Peyer's patch (tissue), 4 donors: ENCODE measurements around the gene KRTAP10-5. TPM values are rescaled to one million over a fixed set of nuclear protein-coding genes. Genes with fewer than 3 reads are reported as not detected.
"Not testable (repeated sequence)": the region's sequence is repeated elsewhere in the genome, so short reads cannot be mapped to it uniquely, and the experiment has no call there.

Experiments used
- DNase-seq, 3 donors: peaks; one replicate each; pipeline ENCODE4 v3.0.0-alpha.2; 2017 to 2019
- H3K27ac ChIP-seq, 4 donors: fragments of 200-600 bp; sonication (generic); one replicate each; pipeline ENCODE4 v1.5.1; 2016 to 2019
- H3K27me3 ChIP-seq, 2 donors: fragments of 200-600 bp; sonication (generic); one replicate each; pipeline ENCODE4 v1.5.1; 2019
- H3K36me3 ChIP-seq, 3 donors: fragments of 200-600 bp; sonication (generic); one replicate each; pipeline ENCODE4 v1.5.1; 2016 to 2019
- H3K4me1 ChIP-seq, 4 donors: fragments of 200-600 bp; sonication (generic); one replicate each; pipeline ENCODE4 v1.5.1; 2016 to 2019
- H3K4me3 ChIP-seq, 4 donors: fragments of 200-600 bp; sonication (generic); 1 replicate in 3 of 4; 2 replicates in 1 of 4; pipeline ENCODE4 v1.5.1; 2016 to 2019; ENCODE audit warnings: mild to moderate bottlenecking in 1 of 4
- H3K9me3 ChIP-seq, 4 donors: fragments of 200-600 bp; sonication (generic); one replicate each; pipeline ENCODE4 v1.5.1; 2016 to 2019; ENCODE audit warnings: mild to moderate bottlenecking in 1 of 4
- POLR2A ChIP-seq, 2 donors: fragments of 450-650 bp; IDR thresholded peaks; one replicate each; pipeline ENCODE4 v1.5.1; 2017; ENCODE audit warnings: antibody characterized with exemption in 2 of 2, mild to moderate bottlenecking in 2 of 2, moderate library complexity in 2 of 2
- total RNA-seq, 4 donors: library from RNA; depleted of rRNA; stranded (reverse); fragments of >200 nt; gene quantifications; one replicate each; pipeline ENCODE4 v1.1.0, GENCODE V29; 2016
- TF ChIP-seq, protein P1 (sequence below), 6 experiments: fragments of 450-650 bp in 4 of 6; fragments of 200-600 bp in 2 of 6; sonication (generic) in 1 of 6; IDR thresholded peaks; one replicate each; pipeline ENCODE4 v1.5.1; 2017 to 2019; ENCODE audit warnings: antibody characterized with exemption in 6 of 6, mild to moderate bottlenecking in 3 of 6, moderate library complexity in 1 of 6

Gene KRTAP10-5
- total RNA-seq, 4 donors from 2014 or later, result not detected

GRCh38 chr21:44574457-44575306 is 5.7 kb downstream of the KRTAP10-5 start:
- H3K27ac ChIP-seq, result no peak overlapping the region
- peak in 2 of 3 donors; percentile 72 to 78 for DNase-seq
- no peak for TF ChIP-seq POLR2A (IDR thresholded peaks at IDR 0.05)
- TF ChIP-seq, protein P1, sequence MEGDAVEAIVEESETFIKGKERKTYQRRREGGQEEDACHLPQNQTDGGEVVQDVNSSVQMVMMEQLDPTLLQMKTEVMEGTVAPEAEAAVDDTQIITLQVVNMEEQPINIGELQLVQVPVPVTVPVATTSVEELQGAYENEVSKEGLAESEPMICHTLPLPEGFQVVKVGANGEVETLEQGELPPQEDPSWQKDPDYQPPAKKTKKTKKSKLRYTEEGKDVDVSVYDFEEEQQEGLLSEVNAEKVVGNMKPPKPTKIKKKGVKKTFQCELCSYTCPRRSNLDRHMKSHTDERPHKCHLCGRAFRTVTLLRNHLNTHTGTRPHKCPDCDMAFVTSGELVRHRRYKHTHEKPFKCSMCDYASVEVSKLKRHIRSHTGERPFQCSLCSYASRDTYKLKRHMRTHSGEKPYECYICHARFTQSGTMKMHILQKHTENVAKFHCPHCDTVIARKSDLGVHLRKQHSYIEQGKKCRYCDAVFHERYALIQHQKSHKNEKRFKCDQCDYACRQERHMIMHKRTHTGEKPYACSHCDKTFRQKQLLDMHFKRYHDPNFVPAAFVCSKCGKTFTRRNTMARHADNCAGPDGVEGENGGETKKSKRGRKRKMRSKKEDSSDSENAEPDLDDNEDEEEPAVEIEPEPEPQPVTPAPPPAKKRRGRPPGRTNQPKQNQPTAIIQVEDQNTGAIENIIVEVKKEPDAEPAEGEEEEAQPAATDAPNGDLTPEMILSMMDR (IDR thresholded peaks at IDR 0.05), result peak in 3 of 6 experiments; percentile 27 to 42 (median 35)

DNA sequence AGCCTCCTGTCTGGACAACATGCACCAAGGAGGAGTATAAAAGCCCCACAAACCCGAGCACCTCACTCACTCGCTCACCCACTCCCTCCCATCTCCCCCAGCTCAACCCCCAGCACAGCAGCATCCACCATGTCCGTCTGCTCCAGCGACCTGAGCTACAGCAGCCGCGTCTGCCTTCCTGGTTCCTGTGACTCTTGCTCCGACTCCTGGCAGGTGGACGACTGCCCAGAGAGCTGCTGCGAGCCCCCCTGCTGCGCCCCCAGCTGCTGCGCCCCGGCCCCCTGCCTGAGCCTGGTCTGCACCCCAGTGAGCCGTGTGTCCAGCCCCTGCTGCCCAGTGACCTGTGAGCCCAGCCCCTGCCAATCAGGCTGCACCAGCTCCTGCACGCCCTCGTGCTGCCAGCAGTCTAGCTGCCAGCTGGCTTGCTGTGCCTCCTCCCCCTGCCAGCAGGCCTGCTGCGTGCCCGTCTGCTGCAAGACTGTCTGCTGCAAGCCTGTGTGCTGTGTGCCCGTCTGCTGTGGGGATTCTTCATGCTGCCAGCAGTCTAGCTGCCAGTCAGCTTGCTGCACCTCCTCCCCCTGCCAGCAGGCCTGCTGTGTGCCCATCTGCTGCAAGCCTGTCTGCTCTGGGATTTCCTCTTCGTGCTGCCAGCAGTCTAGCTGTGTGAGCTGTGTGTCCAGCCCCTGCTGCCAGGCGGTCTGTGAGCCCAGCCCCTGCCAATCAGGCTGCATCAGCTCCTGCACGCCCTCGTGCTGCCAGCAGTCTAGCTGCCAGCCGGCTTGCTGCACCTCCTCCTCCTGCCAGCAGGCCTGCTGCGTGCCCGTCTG is 6.6 kb downstream of the KRTAP10-5 start, which contains the start of gene KRTAP10-4:
Gene KRTAP10-4 (plus strand): TSS at position 100 of the 827 bp plus-strand sequence. CDS start 30 bp downstream, at position 130.
- H3K4me3 ChIP-seq, result peak within 1 kb of the TSS in 2 of 4 donors; percentile 22 to 30
- DNase-seq, result peak in 1 of 3 donors; percentile 24
- not testable (repeated sequence) for H3K36me3 ChIP-seq, H3K4me1 ChIP-seq, H3K27me3 ChIP-seq, H3K27ac ChIP-seq, H3K9me3 ChIP-seq

More at GRCh38 chr21:44574457-44575306, 5.7 kb downstream of the KRTAP10-5 start:
- Histone ChIP-seq H3K4me1 (no peaks in the 10 kb centered on the region), H3K9me3 (peaks cover 0 to 5% (median 0%) of the 10 kb centered on the region in 4 donors), H3K4me3 (peak overlapping the region in 2 of 4 donors; percentile 22 to 30), H3K27me3 (no peaks in the 10 kb centered on the region), H3K36me3 (no peaks in the 10 kb centered on the region)

DNA sequence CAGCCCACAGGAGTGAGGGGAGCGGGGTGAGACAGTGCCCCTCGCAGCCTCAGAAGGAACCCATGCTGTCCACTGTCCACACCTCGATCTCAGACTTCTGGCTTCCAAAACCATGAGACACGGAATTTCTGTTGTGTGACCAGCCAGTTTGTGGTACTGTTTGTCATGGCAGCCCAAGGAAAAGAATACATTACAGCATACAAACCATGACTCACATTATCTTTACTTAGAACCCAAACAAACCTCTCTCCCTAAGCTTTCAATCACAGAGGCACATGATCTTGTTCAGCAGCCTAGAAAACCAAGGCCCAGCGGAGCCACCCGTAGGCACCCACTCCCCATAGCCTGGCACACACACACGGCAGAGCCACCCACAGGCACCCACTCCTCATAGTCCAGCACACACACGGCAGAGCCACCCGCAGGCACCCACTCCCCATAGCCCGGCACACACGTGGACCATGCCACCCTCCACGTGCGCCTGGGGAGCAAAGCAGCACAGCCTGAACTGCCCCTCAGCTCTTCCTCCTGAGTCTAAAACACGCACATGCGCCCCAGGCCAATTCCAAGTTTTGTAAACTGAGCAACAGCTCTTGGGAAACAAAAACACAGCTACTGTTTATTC is 7.3 kb downstream of the KRTAP10-5 start:
- no peaks in the 10 kb centered on the region for H3K36me3 ChIP-seq
- no peaks in the 10 kb centered on the region for H3K4me1 ChIP-seq
- peaks cover 0 to 5% (median 0%) of the 10 kb centered on the region in 4 donors for H3K9me3 ChIP-seq
- H3K27me3 ChIP-seq, result no peaks in the 10 kb centered on the region
- TF ChIP-seq POLR2A (IDR thresholded peaks at IDR 0.05), result no peak
- TF ChIP-seq, protein P1 (IDR thresholded peaks at IDR 0.05), result no peak
- peak in 1 of 3 donors; percentile 24 for DNase-seq
- no peak overlapping the region for H3K27ac ChIP-seq
- H3K4me3 ChIP-seq, result no peak overlapping the region

DNA sequence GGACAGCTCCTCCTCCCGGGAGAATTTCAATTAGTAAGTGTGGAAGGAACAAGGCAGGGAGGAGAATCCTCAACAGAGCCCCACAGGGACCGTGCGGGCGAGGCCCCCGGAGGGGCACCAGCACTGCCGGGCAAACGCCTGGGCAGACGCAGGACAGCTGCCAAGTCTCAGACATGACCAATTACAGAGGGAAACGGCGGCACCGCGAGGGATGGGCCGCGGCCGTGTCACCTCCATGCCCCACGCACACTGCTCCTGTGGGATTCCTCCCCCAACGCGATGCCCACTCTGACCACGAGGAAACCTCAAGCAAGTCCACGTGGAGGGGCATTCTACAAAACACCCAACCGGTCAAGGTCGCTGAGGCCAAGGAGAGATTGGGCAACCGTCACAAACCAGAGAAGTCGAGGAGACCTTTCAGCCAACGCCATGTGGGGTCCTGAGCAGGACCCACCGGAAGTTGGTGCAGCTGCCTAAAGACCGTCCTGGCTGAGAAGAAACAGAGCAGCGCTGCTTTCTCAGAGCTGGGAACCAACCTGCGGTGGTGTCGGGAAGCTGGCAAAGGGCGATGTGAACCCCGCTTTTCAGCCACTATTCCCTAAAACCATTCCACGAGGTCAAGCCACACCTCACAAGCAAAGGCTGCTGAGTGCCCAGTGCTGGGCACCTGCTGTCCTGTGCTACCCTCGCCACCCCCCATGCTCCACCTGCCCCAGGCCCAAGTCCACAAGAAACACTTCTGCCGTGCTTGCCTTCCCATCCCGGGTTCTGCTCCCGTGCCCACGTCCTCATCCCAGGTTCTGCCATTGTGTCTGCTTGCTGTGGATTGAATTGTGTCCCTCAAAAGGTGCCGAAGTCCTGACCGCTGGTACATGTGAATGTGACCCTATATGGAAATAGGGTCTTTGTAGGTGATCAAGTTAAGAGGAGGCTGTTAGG is 8.3 kb downstream of the KRTAP10-5 start:
- Histone ChIP-seq H3K27me3 (no peaks in the 10 kb centered on the region), H3K9me3 (peaks cover 0 to 5% (median 0%) of the 10 kb centered on the region in 4 donors), H3K4me3 (no peak overlapping the region), H3K27ac (no peak overlapping the region), H3K4me1 (no peaks in the 10 kb centered on the region), H3K36me3 (no peaks in the 10 kb centered on the region)
- peak in 1 of 3 donors; percentile 25 for DNase-seq
- TF ChIP-seq POLR2A (IDR thresholded peaks at IDR 0.05), result no peak
- TF ChIP-seq, protein P1 (IDR thresholded peaks at IDR 0.05), result no peak

GRCh38 chr21:44571296-44571695 is 9.1 kb downstream of the KRTAP10-5 start:
- Histone ChIP-seq H3K27me3 (no peaks in the 10 kb centered on the region), H3K27ac (no peak overlapping the region), H3K9me3 (peaks cover 0 to 5% (median 0%) of the 10 kb centered on the region in 4 donors), H3K4me1 (no peaks in the 10 kb centered on the region), H3K4me3 (no peak overlapping the region), H3K36me3 (no peaks in the 10 kb centered on the region)
- TF ChIP-seq, protein P1 (IDR thresholded peaks at IDR 0.05), result no peak
- TF ChIP-seq POLR2A (IDR thresholded peaks at IDR 0.05), result no peak
- DNase-seq, result no peak
